Trophoblast cell (in vitro differentiated cells and primary cell): ENCODE results near the gene ING5.

Experiments
- DNase-seq, 2 donors: peaks; one replicate each; pipeline ENCODE4 v3.0.0-alpha.2; 2016
- H2AFZ ChIP-seq: 2 replicates; pipeline ENCODE4 v1.6.1; 2013; ENCODE audit warnings: low read length, moderate library complexity, mild to moderate bottlenecking; ENCODE audit not compliant: insufficient read depth, poor library complexity
- H2AK5ac ChIP-seq: 2 replicates; pipeline ENCODE4 v1.6.1; 2013; ENCODE audit warnings: mild to moderate bottlenecking, low read length
- H2BK120ac ChIP-seq: 2 replicates; pipeline ENCODE4 v1.6.1; 2013; ENCODE audit warnings: low read length, mild to moderate bottlenecking, moderate library complexity; ENCODE audit not compliant: insufficient read depth, poor library complexity
- H2BK12ac ChIP-seq: 2 replicates; pipeline ENCODE4 v1.6.1; 2013; ENCODE audit warnings: mild to moderate bottlenecking, low read length, moderate library complexity
- H2BK5ac ChIP-seq: 2 replicates; pipeline ENCODE4 v1.6.1; 2013; ENCODE audit warnings: low read length, low read depth, moderate library complexity, mild to moderate bottlenecking; ENCODE audit not compliant: poor library complexity
- H3K14ac ChIP-seq: 2 replicates; pipeline ENCODE4 v1.6.1; 2013; ENCODE audit warnings: mild to moderate bottlenecking, low read length
- H3K18ac ChIP-seq: 2 replicates; pipeline ENCODE4 v1.6.1; 2013; ENCODE audit warnings: mild to moderate bottlenecking, low read length
- H3K23ac ChIP-seq: 2 replicates; pipeline ENCODE4 v1.6.1; 2013; ENCODE audit warnings: low read length
- H3K27ac ChIP-seq: 2 replicates; pipeline ENCODE4 v1.5.1; 2013; ENCODE audit warnings: low read depth, mild to moderate bottlenecking, inconsistent platforms, low read length, moderate library complexity
- H3K27me3 ChIP-seq: 2 replicates; pipeline ENCODE4 v1.6.1; 2013; ENCODE audit warnings: inconsistent platforms, mild to moderate bottlenecking, low read length, moderate library complexity; ENCODE audit not compliant: insufficient read depth
- H3K36me3 ChIP-seq, 2 experiments: 1 replicate in 1 of 2; 2 replicates in 1 of 2; pipeline ENCODE4 v1.6.1; 2013; ENCODE audit warnings: low read length in 2 of 2, mild to moderate bottlenecking in 2 of 2, moderate library complexity in 1 of 2; ENCODE audit not compliant: insufficient read depth in 2 of 2, control insufficient read depth in 1 of 2
- H3K4ac ChIP-seq: 2 replicates; pipeline ENCODE4 v1.6.1; 2013; ENCODE audit warnings: low read depth, mild to moderate bottlenecking, low read length, moderate library complexity
- H3K4me1 ChIP-seq, 2 experiments: 1 replicate in 1 of 2; 2 replicates in 1 of 2; pipeline ENCODE4 v1.6.1; 2013; ENCODE audit warnings: low read length in 2 of 2, mild to moderate bottlenecking in 2 of 2, moderate library complexity in 1 of 2; ENCODE audit not compliant: insufficient read depth in 2 of 2, control insufficient read depth in 1 of 2
- H3K4me2 ChIP-seq: 2 replicates; pipeline ENCODE4 v1.6.1; 2013; ENCODE audit warnings: inconsistent platforms, mild to moderate bottlenecking, low read length, moderate library complexity
- H3K4me3 ChIP-seq: 2 replicates; pipeline ENCODE4 v1.5.1; 2013; ENCODE audit warnings: mild to moderate bottlenecking, low read depth, low read length, inconsistent platforms
- H3K79me1 ChIP-seq: one replicate; pipeline ENCODE4 v1.6.1; 2013; ENCODE audit warnings: low read length
- H3K79me2 ChIP-seq: 2 replicates; pipeline ENCODE4 v1.6.1; 2013; ENCODE audit warnings: low read length, mild to moderate bottlenecking; ENCODE audit not compliant: control insufficient read depth, insufficient read depth, poor library complexity
- H3K9ac ChIP-seq: 2 replicates; pipeline ENCODE4 v1.6.1; 2013; ENCODE audit warnings: mild to moderate bottlenecking, low read length
- H3K9me3 ChIP-seq: 2 replicates; pipeline ENCODE4 v1.6.1; 2013; ENCODE audit warnings: low read depth, mild to moderate bottlenecking, control low read depth, inconsistent platforms, low read length; ENCODE audit not compliant: insufficient read depth
- H4K12ac ChIP-seq: 2 replicates; pipeline ENCODE4 v1.6.1; 2013; ENCODE audit warnings: low read depth, mild to moderate bottlenecking, low read length, moderate library complexity
- H4K8ac ChIP-seq: 2 replicates; pipeline ENCODE4 v1.6.1; 2013; ENCODE audit warnings: low read depth, mild to moderate bottlenecking, low read length, moderate library complexity
- H4K91ac ChIP-seq: one replicate; pipeline ENCODE4 v1.6.1; 2013; ENCODE audit warnings: low read depth, mild to moderate bottlenecking, low read length, moderate library complexity
- WGBS: extraction: QIAGEN DNeasy Blood & Tissue Kit; methylation state at CpG from one replicate; pipeline ENCODE4 v1.1.7; 2013; ENCODE audit warnings: missing lambda C conversion rate; ENCODE audit not compliant: insufficient read length, insufficient coverage; ENCODE audit errors: extremely low coverage; 5-methylcytosine and 5-hydroxymethylcytosine counted together

ING5 gene

DNA sequence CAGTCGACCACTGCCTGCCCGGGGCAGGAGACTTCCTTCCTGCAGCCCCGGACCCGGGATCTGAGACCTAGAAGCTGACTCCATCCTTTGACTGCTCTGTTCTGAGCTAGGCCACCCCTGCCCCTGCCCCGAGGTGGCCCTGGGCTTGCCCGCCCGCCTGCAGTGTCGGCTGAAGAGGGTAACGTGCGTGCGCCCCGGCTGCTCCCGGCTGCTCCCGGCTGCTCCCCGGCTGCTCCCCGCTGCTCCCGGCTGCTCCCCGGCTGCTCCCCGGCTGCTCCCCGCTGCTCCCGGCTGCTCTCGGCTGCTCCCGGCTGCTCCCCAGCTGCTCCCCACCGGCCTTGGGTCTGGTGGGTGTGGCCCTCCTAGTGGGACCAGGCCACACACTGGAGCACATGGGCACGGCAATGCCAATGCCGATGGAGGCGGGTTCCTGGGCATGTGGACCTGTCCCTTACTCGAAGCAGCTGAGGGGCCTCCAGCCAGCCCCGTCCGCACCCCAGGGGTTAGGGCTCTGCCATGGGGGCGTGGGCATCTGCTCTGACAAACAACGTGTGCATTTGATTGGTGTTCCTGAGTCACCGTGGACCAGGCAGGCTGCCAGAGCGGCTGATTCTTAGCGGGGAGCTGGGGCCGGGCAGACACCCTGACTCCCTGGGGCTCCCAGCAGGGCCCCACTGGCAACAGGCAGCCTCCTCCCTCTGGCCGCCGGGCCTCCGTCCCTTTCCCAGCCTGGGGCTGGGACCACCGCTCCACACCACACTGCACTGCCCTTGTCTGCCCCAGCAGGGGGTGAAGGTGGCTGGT is 72.8 kb downstream of the ING5 start:
- no peak overlapping the region for H3K4me2 ChIP-seq
- H3K79me2 ChIP-seq, result peaks cover 2% of the 10 kb centered on the region
- H4K91ac ChIP-seq, result no peak overlapping the region
- no peaks in the 10 kb centered on the region for H3K9me3 ChIP-seq
- H3K4ac ChIP-seq, result no peak overlapping the region
- H3K23ac ChIP-seq, result no peak overlapping the region
- H3K4me3 ChIP-seq, result no peak overlapping the region
- H3K4me1 ChIP-seq, result no peaks in the 10 kb centered on the region
- no peak overlapping the region for H3K27ac ChIP-seq
- DNase-seq, result no peak
- no peak overlapping the region for H3K18ac ChIP-seq
- no peak overlapping the region for H2BK120ac ChIP-seq
- H3K36me3 ChIP-seq, result no peaks in the 10 kb centered on the region
- H3K14ac ChIP-seq, result no peak overlapping the region
- H2AK5ac ChIP-seq, result no peak overlapping the region
- H2BK5ac ChIP-seq, result no peak overlapping the region
- H3K27me3 ChIP-seq, result no peaks in the 10 kb centered on the region
- H2AFZ ChIP-seq, result no peak overlapping the region
- WGBS, result no CpG with 5 or more reads among the region's 40 CpGs
- no peaks in the 10 kb centered on the region for H3K79me1 ChIP-seq
- no peak overlapping the region for H3K9ac ChIP-seq
- no peak overlapping the region for H2BK12ac ChIP-seq
- no peak overlapping the region for H4K8ac ChIP-seq
- H4K12ac ChIP-seq, result no peak overlapping the region

DNA sequence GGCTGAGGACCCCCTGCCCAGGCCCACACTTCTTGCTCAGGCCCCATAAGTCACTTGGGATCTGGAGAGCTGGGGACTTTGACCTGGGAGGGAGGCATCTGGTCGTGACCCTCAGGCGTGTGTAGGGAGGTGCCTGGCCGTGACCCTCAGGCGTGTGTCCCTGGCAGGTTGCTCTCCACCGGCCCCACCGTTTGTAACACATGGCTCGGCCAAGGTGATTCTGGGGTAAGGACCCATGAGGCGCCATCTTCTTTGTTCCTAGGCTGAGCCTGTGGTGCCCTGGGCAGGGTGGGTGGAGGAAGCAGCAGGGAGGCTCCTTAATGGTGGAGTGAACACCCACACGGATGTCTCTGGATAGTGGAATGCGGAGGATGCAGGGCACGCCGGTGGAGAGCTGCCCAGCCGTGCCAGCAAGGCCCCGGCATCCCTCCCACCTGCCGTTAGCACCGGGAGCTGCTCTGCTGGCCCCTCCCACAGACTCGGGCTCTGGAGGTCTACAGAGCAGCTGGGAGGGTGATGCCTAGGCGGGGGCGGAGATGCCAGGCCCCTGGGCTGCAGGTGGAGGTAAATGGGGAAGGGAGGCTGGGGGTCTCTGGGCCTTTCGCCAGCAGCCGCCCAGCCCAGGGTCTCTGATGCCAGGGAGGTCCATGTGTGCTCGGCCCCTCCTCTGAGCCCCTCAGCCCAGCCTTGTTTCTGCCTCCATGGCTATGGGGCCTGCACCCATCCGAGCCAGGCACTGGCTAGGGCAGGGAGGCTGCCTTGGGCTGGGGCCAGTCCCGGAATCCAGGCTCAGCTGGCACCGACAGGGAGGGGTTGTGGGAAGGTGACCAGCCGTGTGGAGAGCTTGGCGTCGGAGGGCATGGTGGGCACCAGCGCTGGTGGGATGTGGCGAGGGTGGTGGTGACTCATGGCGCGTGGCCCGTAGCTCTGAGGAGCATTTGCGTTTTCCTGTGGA is 73.7 kb downstream of the ING5 start:
- Histone ChIP-seq H3K9ac (no peak overlapping the region), H3K27ac (no peak overlapping the region), H2AFZ (no peak overlapping the region), H2BK12ac (no peak overlapping the region), H3K18ac (no peak overlapping the region), H3K14ac (no peak overlapping the region), H2BK120ac (no peak overlapping the region), H3K79me2 (peaks cover 2% of the 10 kb centered on the region), H4K91ac (no peak overlapping the region), H3K4me1 (no peaks in the 10 kb centered on the region), H3K23ac (no peak overlapping the region), H3K27me3 (no peaks in the 10 kb centered on the region), H4K8ac (no peak overlapping the region), H3K4ac (no peak overlapping the region), H2BK5ac (no peak overlapping the region), H3K4me2 (no peak overlapping the region), H3K9me3 (no peaks in the 10 kb centered on the region), H3K4me3 (no peak overlapping the region), H2AK5ac (no peak overlapping the region), H3K79me1 (no peaks in the 10 kb centered on the region), H4K12ac (no peak overlapping the region), H3K36me3 (no peaks in the 10 kb centered on the region)
- WGBS, result no CpG with 5 or more reads among the region's 34 CpGs
- DNase-seq, result no peak

DNA sequence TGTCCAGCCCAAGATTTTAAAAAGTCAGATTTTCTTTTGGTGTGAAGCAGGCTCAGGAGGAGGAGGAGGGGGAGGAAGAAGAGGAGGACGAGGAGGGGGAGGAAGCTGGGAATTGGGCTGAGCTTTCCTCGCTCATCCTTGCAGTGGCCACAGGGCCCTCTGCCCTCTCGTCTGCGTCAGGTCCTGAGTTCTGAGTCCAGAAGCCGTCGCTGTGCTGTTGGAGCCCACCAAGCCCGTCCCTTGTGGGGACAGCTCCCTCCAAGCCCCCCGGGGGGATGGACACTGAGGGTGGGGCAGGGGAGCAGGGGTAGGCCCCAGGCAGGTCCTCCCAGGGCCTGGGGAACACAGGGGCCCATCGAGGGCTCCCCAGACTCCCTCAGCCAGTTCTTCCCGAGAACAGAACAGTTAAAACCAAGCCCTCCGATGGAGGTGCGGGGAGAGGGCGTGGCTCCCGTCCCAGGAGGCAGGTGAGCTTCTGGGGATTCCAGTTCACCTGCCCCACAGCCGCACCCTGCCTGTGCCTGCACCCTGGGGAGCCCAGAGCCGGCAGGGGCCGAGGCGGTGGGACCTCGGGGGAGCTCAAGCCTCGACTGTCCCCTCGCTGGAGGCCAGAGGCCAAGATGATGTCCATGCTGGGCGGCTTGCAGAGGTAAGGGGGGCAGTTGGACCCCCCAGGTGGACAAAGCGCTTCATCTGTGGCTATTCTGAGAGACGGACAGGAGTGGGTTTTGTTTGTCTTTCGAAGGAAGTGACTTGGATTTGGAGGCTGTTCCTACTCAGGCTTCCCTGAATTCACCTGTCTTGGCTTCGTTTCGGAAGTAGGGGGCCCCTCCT is 74.7 kb downstream of the ING5 start, which contains the start of gene GAL3ST2:
TSS of gene GAL3ST2 (plus strand) at position 487 of the 834 bp plus-strand sequence. CDS start at position 621, 134 bp downstream.
- no peak within 1 kb of the TSS for H2BK120ac ChIP-seq
- no peak within 1 kb of the TSS for H3K14ac ChIP-seq
- DNase-seq, result no peak
- no peak within 1 kb of the TSS for H2AK5ac ChIP-seq
- H3K36me3 ChIP-seq, result no peaks in the 10 kb centered on the region
- no peak within 1 kb of the TSS for H2BK12ac ChIP-seq
- no peaks in the 10 kb centered on the region for H3K4me1 ChIP-seq
- H4K8ac ChIP-seq, result no peak within 1 kb of the TSS
- no peaks in the 10 kb centered on the region for H3K27me3 ChIP-seq
- WGBS, result no CpG with 5 or more reads among the region's 27 CpGs
- H2AFZ ChIP-seq, result no peak within 1 kb of the TSS
- no peak within 1 kb of the TSS for H3K4me2 ChIP-seq
- no peak within 1 kb of the TSS for H2BK5ac ChIP-seq
- no peaks in the 10 kb centered on the region for H3K79me1 ChIP-seq
- no peak within 1 kb of the TSS for H3K9ac ChIP-seq
- H3K23ac ChIP-seq, result no peak within 1 kb of the TSS
- no peak within 1 kb of the TSS for H3K4me3 ChIP-seq
- peaks cover 2% of the 10 kb centered on the region for H3K79me2 ChIP-seq
- H3K27ac ChIP-seq, result no peak within 1 kb of the TSS
- H3K9me3 ChIP-seq, result no peaks in the 10 kb centered on the region
- no peak within 1 kb of the TSS for H3K18ac ChIP-seq
- H4K12ac ChIP-seq, result no peak within 1 kb of the TSS
- H4K91ac ChIP-seq, result no peak within 1 kb of the TSS
- no peak within 1 kb of the TSS for H3K4ac ChIP-seq

DNA sequence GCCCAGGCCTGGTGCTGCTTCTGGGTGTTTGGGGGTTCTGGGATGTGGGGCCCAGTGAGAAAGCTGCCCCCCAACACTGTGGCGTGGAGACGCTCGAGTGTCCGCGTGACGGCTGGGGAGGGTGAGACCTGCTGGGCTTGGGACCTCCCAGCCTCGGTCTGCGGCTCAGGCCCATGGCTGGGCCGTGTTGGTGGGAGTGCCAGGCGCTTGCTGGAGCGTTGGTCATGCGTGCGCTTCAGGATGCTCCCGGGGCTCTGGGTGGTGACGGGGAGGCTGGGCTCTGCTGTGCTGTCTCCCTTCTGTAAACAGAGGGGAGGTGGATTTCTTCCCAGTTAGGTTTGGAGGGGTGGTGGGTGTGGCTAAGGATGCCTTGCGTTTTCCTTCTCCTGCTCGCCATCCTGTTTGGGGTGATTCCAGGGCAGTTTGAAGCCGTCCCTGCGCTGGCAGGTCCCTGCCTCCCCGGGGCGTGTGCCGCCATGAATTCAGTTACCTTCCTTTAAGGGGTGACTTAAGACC is 75.4 kb downstream of the ING5 start:
- Histone ChIP-seq H3K36me3 (no peaks in the 10 kb centered on the region), H3K27me3 (no peaks in the 10 kb centered on the region), H3K18ac (no peak overlapping the region), H3K4ac (no peak overlapping the region), H3K4me2 (no peak overlapping the region), H3K4me3 (no peak overlapping the region), H3K9ac (no peak overlapping the region), H3K9me3 (no peaks in the 10 kb centered on the region), H2BK12ac (no peak overlapping the region), H3K23ac (no peak overlapping the region), H3K27ac (no peak overlapping the region), H2AK5ac (no peak overlapping the region), H3K79me1 (no peaks in the 10 kb centered on the region), H3K79me2 (peaks cover 2% of the 10 kb centered on the region), H4K91ac (no peak overlapping the region), H3K14ac (no peak overlapping the region), H4K12ac (no peak overlapping the region), H3K4me1 (no peaks in the 10 kb centered on the region), H2BK120ac (no peak overlapping the region), H4K8ac (no peak overlapping the region), H2BK5ac (no peak overlapping the region), H2AFZ (no peak overlapping the region)
- WGBS, result no CpG with 5 or more reads among the region's 22 CpGs
- DNase-seq, result no peak
